ENCODE data around the gene RNF123.

DNA sequence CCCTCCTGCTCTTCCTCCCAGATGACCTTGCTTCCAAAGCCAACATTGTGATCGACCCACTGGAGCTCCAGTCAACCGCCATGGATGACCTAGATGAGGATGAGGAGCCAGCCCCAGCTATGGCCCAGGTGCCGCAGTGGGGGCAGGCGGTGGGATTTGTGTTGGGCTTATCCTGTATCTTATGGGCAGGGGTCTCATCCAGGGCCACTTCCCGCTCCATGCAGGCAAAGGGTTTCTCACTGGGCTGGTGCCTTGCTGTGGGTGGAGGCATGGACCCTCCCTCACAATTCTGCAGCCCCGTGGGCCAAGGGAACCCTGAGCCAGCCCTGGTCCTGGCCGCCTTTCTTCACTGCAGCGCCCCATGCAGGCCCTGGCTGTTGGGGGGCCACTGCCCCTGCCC lies 15.3 kb downstream of the RNF123 start:
- TF ChIP-seq, protein P1, sequence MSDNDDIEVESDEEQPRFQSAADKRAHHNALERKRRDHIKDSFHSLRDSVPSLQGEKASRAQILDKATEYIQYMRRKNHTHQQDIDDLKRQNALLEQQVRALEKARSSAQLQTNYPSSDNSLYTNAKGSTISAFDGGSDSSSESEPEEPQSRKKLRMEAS (IDR thresholded peaks at IDR 0.05) = no peak
- TF ChIP-seq, protein P2, sequence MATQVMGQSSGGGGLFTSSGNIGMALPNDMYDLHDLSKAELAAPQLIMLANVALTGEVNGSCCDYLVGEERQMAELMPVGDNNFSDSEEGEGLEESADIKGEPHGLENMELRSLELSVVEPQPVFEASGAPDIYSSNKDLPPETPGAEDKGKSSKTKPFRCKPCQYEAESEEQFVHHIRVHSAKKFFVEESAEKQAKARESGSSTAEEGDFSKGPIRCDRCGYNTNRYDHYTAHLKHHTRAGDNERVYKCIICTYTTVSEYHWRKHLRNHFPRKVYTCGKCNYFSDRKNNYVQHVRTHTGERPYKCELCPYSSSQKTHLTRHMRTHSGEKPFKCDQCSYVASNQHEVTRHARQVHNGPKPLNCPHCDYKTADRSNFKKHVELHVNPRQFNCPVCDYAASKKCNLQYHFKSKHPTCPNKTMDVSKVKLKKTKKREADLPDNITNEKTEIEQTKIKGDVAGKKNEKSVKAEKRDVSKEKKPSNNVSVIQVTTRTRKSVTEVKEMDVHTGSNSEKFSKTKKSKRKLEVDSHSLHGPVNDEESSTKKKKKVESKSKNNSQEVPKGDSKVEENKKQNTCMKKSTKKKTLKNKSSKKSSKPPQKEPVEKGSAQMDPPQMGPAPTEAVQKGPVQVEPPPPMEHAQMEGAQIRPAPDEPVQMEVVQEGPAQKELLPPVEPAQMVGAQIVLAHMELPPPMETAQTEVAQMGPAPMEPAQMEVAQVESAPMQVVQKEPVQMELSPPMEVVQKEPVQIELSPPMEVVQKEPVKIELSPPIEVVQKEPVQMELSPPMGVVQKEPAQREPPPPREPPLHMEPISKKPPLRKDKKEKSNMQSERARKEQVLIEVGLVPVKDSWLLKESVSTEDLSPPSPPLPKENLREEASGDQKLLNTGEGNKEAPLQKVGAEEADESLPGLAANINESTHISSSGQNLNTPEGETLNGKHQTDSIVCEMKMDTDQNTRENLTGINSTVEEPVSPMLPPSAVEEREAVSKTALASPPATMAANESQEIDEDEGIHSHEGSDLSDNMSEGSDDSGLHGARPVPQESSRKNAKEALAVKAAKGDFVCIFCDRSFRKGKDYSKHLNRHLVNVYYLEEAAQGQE (IDR thresholded peaks at IDR 0.05; ENCODE audit: low read depth) = no peak
- no peak for TF ChIP-seq CREB1 (IDR thresholded peaks at IDR 0.05; ENCODE audit: low read depth)

All from Ishikawa (cell line).